Activated CD4-positive, CD25-positive, alpha-beta regulatory T cell treated with anti-CD3 and anti-CD28 coated beads, Interleukin-2, amount 50 U/mL, for 72 hours (primary cell): ENCODE data around the gene AJAP1.

Experiments used
- DNase-seq: peaks from one replicate; pipeline ENCODE4 v3.0.0; 2021

Gene AJAP1

DNA sequence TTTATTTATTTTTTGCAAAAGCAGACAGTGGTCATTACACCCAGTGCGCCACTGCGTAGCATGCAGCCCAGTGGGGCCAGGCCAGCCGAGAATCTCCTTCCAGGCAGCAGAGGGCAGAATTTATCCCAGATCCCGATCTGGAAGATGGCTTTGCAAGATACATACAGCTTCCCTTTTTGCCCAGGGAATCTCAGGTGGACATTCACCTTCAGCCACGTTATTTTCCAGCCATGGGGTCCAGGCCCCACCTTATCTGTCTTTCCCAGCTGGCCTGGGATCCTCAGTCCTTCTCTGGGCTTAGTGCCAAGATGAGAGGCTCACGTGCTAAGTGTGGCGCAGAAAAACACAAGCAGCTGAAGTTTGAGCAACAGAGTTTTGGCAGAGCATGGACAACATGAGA is 123.6 kb downstream of the AJAP1 start:
- DNase-seq, result no peak

DNA sequence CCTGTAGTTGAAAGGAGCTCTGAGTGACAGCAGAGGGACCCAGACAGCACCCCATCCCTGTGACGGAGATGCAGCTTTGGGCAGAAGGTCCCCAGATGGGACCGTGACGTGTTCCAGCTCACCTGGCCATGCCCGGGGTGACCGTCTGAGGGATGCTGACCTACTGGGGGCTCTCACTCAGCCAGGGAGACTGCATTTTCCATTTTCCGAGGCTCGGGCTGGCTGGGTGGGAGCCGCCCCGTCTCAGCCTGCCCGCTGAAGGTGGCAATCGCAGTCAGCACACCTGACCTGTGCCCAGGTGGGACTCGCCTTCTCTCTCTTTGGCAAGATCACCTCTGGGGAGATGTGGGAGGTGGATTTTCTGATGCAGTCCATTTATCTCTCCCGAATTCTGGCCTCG is 127.2 kb downstream of the AJAP1 start:
- no peak for DNase-seq

DNA sequence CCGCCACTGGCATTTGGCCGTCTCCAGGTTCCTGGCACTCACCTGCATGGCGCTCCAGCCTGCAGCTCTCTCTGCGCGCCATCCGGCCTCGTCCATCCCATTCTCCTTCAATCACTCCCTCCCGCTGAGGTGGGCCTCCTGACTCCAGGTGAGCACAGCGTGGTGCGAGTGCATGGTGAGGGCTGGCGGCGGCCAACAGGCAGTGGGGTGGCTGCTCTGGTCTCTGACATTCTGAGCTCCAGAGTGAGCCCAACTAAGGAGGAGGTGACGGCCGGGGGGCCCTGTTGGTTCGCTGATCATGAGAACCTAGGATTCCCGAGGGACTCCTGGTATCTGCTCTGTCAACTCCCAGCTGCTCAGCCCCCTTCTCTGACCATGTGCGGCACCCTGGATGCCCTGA is 130.4 kb downstream of the AJAP1 start:
- DNase-seq, result no peak

DNA sequence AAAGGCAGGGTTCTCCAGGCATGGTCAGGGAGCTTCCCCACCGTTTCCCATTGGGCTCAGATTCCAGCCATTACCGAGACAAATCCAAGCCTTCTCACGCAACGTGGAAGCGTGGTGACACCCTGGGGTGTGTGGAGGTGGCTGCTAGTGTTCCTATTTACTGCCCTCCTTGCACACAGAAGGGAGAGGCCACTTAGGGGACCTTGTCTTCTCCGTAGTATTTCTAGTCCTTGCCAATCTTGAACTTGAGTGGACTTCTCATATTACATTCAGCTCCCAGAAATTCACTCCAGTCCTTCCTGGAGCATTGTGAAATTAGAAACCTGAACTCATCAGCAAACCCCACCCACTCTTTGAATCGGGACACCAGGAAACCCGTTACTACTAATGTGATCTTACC is 131.6 kb downstream of the AJAP1 start:
- DNase-seq, result no peak

DNA sequence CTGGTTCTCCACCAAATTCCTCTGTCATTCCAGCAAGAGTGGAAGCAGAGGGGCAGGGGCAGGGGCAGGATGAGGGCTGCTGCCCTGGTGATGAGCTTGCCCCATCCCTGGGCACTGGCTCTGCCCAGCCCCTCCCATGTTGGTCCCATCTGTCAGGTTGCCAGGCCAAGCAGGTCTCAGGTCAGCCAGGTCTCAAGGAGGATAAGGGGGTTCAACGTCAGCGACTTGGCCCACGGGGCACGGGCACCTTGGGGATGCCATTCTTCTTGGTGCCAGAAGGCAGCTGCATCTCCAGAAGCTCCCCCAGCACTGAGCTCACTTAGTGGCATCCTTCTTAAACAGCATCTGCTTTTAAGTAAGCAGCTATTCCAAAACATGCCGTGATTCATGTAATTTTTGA is 133.1 kb downstream of the AJAP1 start:
- no peak for DNase-seq

DNA sequence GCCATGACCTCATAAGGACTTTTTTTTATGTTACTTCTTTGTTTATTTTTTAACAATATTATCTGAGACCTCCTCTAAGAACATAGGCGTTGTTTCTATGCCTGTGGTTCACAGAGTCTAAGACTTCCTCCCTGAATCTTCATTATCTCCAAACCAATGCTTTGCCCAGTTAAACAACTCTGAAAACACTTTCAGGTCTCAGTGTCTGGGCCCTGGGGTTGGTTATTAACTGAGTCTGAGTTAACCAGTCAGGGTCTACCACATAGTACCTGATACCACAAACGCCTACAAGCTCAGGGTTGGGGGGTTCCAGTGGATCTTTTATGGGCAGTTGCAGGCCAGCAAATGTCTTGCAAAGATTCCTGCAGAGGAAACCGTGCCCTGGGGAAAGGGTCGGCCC is 138.2 kb downstream of the AJAP1 start:
- DNase-seq, result no peak

DNA sequence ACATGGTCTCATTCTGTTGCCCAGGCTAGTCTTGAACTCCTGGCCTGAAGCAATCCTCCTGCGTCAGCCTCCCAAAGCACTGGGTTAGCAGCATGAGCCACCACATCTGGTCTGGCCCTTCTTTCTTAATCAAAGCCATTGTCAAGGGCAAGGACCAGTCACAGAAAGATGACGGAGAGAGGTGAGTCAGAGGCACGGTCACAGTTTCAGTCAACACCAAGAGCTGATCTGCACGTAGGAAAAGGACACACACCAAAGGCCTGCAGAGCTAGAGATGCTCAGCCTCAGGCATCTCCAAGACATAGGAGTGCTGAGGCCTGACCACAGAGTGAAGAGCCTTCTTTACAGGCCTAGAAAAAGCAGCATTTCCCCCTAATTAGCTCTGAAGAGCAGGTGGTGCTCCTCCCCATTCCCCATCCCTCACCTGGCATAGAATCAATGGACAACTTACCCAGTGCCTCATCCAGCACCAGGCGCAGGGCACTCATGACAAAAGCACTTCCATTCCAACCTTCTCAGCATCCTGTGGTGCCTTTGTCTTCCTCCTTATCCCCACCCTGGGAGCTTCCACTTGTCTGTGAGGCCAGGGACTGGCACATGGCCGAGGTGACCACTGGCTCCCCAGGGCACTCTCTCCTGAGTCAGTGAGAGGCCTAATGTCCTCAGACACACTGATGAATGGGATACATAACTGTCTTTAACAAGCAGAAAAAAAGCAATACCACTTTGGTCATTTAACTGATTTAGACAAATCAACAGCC is 139.8 kb downstream of the AJAP1 start:
- no peak for DNase-seq

DNA sequence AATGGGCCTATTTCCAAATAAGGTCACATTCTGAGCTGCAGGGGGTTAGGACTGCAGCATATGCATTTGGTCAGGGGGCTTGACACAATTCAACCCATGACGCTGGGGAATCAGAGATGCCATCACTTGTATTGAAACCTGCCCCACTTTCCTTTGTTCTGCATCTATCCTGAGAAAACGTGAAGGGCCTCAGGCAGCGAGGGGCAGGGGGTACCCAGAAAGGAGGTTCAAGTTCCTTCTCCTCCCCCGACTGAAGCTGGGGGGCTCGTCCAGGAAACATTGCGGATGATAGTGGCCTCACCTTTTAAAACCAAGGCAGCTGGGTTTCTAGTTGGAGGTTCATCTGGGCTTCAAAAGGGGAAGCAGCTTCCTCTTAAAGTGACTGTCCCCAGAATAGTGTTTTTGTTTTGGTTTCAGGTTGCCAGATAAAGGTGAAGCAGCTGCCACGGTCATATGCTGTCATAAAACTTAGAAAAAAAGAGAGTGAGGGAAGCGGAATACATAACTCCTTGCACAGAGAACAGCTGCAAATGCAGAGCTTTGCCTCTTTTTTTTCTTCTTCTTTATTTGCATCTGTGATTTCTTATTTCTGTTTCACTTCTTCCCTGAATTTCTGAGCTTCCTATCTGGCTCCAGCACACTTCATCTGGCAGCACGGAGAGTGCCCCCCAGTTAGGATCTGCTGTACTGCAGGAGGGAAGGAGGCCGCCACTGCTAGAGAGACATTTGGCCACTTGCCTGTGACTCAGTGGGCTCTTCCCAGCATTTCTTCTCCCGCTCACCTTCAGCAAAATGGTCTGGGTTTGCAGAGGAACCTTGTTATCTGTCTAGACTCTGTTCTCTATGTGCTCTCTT is 142.0 kb downstream of the AJAP1 start:
- no peak for DNase-seq

DNA sequence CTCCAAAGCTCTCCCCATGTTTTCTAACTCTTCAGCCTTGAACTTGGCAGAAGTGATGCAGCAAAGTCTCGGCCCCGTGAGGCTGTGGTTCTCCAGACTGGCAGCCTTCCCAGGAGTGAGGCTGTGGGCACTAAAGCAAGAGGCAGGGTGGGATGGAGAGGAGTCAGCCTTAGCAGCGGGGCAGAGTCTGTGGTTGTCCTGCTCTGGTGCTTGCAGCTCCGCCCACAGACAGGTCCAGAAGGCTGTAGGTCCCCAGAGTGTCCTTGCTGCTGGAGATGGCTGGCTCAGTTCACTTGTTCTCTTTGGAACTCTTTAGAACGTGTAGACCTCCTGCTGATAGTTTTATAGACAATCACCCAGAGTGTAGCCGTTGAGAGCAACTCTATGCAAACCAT is 142.6 kb downstream of the AJAP1 start:
- no peak for DNase-seq

DNA sequence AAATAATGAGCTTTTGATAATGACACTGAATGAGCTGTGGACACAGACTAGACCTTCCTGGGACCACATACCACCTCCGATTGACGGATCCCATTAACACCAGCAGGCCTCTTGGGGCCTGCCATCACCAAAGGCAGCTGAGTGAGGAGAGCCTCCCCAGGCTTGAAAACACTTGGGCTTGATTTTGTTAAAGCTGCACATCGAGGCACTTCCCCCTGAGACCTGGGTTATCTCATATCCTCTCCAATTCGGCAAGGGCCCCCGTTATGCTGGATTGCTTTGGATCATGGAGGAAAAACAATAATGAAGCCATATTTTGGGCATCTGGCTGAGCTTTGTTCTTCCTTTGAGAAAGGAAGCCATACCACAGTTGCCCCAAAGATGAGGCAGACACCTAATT is 143.0 kb downstream of the AJAP1 start:
- DNase-seq, result no peak

DNA sequence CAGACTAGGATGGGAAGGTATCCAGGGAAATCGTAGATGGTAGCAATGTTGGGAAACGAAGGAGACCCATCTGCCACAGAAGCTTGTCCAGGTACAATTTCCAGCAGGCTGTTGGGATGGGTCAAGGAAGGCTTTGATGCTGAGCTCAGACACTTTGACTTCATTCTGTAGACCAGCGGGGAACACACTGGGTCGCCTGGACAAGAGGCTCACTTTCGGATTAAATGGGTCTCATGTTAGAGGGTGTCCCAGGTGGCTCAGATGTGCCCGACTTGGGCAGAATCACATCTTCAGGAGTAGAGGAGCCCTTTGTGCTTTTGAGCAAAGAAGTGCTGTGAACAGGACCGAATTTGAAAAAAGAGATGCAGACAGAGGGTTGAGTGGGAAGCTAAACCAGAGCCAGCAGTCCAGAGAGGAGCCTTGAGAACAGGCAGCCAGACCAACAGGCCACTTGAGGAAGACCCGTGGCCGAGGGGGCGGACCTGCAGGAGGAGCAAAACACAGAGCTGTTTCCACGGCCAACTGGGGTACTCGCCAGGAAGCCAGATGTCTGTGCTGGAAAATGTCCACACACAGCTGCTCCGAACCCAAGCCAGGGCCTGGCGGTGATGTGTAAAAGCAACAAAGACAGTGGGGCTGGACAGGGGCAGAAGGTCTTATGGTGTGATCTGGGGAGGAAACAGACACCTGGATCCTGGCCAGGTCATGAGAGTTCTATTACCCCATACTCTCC is 146.9 kb downstream of the AJAP1 start:
- no peak for DNase-seq

DNA sequence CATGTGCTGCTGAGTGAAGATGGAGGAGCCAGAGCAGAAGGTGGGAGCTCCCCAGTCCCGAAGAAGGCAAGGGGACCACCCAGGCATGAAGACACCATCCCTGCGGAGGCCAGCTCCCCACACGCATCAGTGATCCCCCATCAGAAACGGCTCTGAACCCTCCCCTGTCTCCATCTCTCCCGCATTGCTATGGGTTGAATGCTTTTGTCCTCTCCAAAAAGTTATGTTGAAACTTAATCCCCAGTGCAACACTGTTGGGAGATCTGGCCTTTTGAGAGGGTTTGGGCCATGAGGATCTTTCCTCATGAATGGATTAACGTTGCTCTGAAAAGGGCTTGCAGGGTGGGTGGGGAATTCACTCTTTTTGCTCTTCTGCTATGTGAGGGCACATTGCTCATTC is 147.6 kb downstream of the AJAP1 start:
- no peak for DNase-seq

DNA sequence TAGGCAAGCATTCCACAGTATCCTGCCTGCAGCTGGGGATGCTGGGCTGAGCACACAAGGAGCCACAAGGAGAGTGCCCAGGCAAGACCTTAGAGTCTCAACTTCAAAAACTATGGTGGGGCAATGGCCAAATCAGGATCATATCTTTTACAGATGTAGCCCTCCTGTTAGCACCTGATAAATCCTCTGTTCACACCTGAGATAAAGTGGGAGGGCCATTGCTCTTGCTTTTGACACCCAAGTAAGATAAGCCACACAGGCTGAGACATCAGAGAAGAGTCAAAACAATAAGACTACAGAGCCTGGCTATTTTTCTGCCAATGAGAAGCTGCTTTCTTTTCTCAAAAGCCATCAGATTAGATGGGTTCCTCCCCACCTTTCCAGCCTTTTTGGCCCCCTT is 148.9 kb downstream of the AJAP1 start:
- no peak for DNase-seq

DNA sequence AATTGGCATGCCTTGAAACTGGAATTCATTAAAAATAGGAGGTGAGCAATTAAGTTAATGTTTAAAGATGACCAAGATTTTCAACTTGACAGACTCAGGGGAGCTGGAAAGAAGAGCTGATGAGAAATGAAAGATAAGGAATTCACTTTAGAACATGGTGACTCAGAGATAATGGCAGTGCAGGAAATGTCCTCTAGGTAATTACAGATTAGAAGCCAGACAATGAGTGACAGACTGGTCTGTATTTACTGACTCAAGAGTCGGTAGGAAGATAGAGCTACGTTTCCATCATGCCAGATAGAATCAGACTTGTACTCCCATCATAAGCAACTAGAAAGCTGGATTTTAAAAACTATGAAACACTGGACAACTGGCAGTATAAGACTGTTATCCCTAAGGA is 151.6 kb downstream of the AJAP1 start:
- no peak for DNase-seq

DNA sequence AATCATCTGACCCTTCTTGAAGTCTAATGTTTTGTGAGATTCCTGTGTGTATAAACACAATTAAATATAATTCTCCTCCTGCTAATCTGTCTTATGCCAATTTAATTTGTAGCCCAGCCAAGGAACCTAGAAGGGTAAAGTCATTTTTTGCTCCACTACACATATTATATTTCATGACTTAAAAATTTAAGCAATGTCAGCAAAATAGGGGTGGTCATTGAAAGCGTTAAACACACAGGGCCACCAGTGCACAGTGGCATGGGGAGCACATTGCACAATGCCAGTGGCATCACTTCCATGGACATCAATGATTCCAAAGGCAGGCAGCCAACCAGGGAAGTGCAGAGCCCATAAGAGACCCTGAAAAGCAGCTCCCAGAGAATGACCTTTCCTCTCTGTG is 166.1 kb downstream of the AJAP1 start:
- DNase-seq, result no peak

DNA sequence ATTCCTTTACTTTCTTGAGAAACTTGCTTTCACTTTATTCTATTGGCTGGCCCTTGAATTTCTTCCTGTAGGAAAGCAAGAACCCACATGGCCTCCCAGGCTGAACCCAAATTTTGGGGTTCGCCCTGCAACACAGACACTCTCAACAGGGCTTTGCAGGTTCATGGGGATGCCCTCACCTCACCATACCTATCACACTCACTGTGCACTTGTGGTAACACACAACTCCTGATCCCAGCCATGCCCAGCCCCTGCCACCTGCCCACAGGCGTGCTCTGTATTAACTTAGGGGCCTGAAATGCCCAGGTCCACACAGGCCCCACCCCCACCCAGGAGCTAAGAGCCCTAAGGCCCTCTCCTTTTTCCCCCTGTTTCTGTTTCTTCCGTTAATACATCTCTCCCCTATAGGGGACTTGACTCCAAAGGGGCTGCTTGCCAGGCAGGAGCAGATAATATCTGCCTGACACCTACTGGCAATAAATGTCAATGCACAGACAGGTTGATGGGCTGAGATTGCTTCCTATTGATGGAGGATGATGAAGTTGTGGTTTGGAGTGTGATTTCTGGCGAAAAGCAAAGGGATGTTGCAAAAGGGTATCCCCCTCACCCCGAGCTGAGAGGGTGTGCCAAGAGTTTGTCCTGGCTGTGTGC is 171.5 kb downstream of the AJAP1 start:
- no peak for DNase-seq

DNA sequence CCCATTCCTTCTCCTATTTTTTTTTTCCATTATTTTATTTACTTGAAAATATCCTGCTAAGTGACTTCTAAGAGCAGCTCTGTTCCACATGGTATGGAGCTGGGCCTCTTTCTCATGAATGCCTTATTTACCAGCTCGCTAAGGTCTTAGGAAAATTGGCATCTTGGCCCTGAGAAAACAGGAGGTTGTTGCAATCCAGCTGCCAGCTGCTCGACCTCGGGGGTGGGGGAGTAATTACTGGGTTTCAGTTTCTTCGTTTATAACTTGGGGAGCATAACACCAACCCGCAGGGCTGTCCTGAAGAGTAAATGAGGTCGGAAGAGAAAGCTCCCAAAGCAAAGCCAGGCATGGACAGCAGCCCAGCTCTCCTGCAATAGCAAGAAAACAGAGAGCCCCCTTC is 176.3 kb downstream of the AJAP1 start:
- DNase-seq, result no peak

DNA sequence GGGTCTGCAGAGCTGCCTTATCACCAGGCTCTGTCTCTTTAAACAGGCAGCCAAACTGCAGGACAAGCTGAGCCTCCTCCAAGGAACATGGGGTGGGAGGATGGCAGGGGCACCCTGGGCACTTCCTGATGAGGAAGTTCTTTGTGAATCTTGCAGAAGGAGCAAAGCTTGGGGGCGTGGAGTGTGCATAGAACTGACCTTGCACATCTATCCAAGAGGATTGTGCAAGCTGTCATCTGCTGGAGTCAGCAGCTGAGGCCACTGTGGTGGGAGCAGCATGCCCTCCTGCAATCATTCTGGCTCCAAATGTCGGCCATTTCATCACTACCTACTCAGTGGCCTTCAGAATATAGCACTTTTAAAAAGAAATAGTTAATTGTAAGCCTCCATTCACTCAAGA is 182.2 kb downstream of the AJAP1 start:
- no peak for DNase-seq

DNA sequence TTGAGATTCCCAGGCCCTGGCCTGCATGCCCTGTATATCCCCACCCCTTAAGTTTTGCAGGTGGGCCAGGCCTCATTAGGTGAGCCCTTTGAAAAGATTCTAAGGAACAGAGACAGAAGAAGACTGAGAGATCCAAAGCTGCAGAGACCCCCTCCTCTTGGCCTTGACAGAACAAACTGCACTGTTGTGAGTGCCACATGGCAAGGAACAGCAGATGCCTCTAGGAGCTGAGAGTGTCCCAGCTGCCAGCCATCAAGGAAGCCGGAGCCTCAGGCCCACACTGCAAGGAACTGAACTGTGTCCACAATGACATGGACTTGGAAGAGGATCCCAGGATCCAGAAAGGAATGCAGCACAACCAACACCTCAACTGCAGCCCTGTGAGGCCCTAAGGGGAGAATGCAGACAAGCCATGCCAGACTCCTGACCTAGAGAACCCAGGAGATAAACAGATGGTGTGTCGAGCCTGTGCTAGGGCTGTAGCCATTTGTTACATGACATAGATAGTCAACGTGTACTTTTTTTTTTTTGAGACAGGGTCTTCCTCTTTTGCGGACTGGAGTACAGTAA is 182.7 kb downstream of the AJAP1 start:
- DNase-seq, result no peak

DNA sequence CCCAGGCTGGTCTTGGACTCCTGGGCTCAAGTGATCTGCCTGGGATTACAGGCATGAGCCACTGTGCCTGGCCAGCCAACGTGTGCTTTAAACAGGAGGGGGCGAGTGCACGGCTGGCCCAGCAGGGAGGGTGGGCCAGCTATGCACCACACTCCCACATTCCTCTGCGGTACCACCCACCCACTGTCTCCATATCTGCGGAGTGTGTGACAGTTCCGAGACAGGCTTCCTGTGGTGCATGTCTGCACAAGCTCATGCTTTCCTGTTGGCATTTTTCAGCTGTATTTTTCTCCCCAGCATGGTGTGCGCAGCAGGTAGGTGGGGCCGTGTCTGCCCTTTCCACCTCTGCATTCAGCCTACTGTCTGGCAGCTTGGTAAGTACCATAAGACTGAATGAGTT is 183.3 kb downstream of the AJAP1 start:
- DNase-seq, result no peak

DNA sequence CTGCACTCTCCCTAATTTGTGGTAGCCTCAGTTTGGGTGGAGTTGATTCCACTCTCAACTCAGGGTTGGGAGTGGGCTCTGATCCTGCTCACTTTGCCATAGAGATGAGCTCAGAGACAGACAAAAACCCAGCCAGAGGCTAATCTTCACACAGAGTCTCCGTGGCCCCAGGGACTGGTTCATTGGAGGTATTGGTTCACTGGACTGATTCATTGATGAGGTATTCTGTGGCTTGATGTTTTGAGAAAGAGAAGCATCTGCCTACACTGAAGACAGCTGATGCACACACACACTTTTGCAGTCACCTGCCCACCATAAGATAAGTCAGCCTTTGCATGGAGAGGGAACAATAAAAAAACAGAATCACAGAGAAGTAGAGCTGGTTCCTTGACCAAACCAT is 183.8 kb downstream of the AJAP1 start:
- DNase-seq, result no peak
